NCI-H2171 treated with DMSO at 0.1 percent for 48 hours (cell line): ENCODE measurements around the gene HLCS.
A peak's percentile ranks its signal among the peaks of the same experiment; 100 is the strongest.
"Not testable (repeated sequence)": the region's sequence is repeated elsewhere in the genome, so short reads cannot be mapped to it uniquely, and the experiment has no call there.

Experiments used
- DNase-seq: peaks from one replicate; lab custom pipeline; 2025; lab: John Stamatoyannopoulos, UW

Gene HLCS

GRCh38 chr21:36847189-36847588, 119.3 kb downstream of the HLCS start:
- no peak for DNase-seq

GRCh38 chr21:36846631-36847030, 119.8 kb downstream of the HLCS start:
- DNase-seq, result no peak

- DNase-seq, result no peak
These were observed 120.7 kb downstream of the HLCS start for GRCh38 chr21:36845790-36846189.

GRCh38 chr21:36845070-36845469, 121.4 kb downstream of the HLCS start:
- DNase-seq, result no peak

- no peak for DNase-seq
These were observed 124.6 kb downstream of the HLCS start for GRCh38 chr21:36841866-36842265.

GRCh38 chr21:36839735-36840134, 126.7 kb downstream of the HLCS start:
- no peak for DNase-seq

GRCh38 chr21:36839123-36839522, 127.3 kb downstream of the HLCS start:
- DNase-seq, result no peak

GRCh38 chr21:36835383-36835795, 131.1 kb downstream of the HLCS start:
- DNase-seq, result peak; percentile 2

- DNase-seq, result no peak
These were observed 132.3 kb downstream of the HLCS start for GRCh38 chr21:36834192-36834591.

GRCh38 chr21:36830100-36830499, 136.4 kb downstream of the HLCS start:
- no peak for DNase-seq

GRCh38 chr21:36828891-36829515, 137.5 kb downstream of the HLCS start:
- no peak for DNase-seq

GRCh38 chr21:36828208-36828607, 138.3 kb downstream of the HLCS start:
- no peak for DNase-seq

GRCh38 chr21:36825658-36826057, 140.8 kb downstream of the HLCS start:
- peak; percentile 3 for DNase-seq

GRCh38 chr21:36821032-36821299, 145.5 kb downstream of the HLCS start:
- DNase-seq, result no peak

- no peak for DNase-seq
These were observed 146.1 kb downstream of the HLCS start for GRCh38 chr21:36820176-36821031.

- no peak for DNase-seq
These were observed 148.6 kb downstream of the HLCS start for GRCh38 chr21:36817732-36818450.

- DNase-seq, result no peak
These were observed 149.8 kb downstream of the HLCS start for GRCh38 chr21:36816561-36817130.

- not testable (repeated sequence) for DNase-seq
These were observed 150.4 kb downstream of the HLCS start for GRCh38 chr21:36816026-36816425.

GRCh38 chr21:36815284-36815683, 151.2 kb downstream of the HLCS start:
- DNase-seq, result no peak

GRCh38 chr21:36813052-36813451, 153.4 kb downstream of the HLCS start:
- no peak for DNase-seq

- no peak for DNase-seq
These were observed 154.7 kb downstream of the HLCS start for GRCh38 chr21:36811762-36812161.

- DNase-seq, result no peak
These were observed 156.0 kb downstream of the HLCS start for GRCh38 chr21:36810443-36810842.

GRCh38 chr21:36807422-36807928, 159.0 kb downstream of the HLCS start:
- no peak for DNase-seq
